ENCODE results near the gene PPP2R2C.

The PPP2R2C gene

DNA sequence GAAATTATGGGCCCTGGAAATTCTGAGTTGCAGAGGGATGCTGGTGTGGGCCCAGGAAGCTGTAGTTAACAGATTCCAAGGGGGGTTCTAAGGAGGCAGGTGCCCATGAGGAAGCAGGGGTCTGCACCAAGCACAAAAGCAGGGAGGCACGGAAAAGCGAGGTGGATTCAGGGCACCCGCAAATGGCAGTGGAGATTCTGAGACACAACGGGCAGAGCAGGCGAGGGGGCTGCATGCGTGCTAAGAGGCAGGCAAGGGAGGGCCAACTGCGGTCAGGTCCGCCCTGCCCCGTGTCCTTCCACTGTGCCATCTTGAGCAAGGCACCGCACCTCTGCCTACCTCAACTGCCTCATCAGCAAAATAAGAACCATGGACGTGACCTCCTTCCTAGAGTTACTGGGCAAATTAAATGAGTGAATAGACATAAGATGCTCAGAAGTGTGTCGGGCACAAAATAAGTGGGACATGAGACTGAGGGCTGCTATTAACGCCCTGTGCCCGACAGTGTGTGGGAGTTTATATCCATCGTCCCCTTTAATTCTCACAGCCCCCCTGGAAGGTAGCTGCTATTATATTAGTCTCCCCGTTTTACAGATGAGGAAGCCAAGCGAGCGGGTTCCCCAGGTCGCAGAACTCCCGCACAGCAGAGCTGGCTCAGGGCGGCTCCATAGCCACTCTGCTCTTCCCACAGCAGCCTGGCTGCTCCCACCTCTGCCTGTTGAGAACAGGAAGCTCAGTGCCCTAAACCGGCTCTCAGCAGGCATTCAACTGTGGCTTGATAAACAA, 67.6 kb downstream of the PPP2R2C start:
- no peak for DNase-seq (ENCODE audit: low read depth)
- TF ChIP-seq CTCF (conservative IDR thresholded peaks at IDR 0.05; ENCODE audit: low read depth, low read length): no peak
- no peak overlapping the region for H3K4me3 ChIP-seq (ENCODE audit: low read depth, low read length)

DNA sequence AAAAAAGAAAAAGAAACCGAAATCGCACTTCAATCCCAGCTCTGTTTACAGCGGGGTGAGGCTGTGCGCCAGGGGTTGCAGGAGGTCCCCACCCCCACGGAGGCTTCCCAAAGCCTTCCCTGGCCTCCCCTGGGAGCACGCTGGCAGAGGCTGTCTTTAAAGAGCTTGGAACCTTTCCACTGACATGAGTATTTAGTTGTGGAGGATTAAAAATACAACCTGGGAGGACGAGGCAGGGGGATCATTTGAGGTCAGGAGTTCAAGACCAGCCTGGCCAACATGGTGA, 69.1 kb downstream of the PPP2R2C start:
- no peak for DNase-seq (ENCODE audit: low read depth)
- no peak for TF ChIP-seq CTCF (conservative IDR thresholded peaks at IDR 0.05; ENCODE audit: low read depth, low read length)
- no peak overlapping the region for H3K4me3 ChIP-seq (ENCODE audit: low read depth, low read length)

- H3K4me3 ChIP-seq (ENCODE audit: low read depth, low read length): no peak overlapping the region
- peak; percentile 29 for DNase-seq (ENCODE audit: low read depth)
- peak; percentile 13 for TF ChIP-seq CTCF (conservative IDR thresholded peaks at IDR 0.05; ENCODE audit: low read depth, low read length)
Observed at GRCh38 chr4:6402566-6403399, 69.6 kb downstream of the PPP2R2C start.

DNA sequence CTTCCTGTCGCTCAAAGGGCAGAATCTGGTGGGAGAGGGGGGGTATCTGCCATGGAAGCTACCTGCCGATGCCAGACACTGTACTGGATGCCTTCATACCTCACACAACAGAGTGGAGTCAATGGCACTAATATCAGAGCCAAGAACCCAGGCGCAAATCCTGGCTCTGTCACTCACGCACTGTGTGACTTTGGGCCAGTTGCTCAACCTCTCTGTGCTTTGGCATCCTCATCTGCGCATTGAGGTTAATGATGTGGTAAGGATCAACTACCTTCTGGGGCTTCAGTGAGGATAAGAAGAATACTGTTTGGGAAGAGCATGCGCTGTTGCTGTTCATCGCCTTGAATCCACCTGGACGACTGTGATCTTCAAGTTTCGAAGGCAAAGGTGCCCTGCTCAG, 70.6 kb downstream of the PPP2R2C start:
- no peak overlapping the region for H3K4me3 ChIP-seq (ENCODE audit: low read depth, low read length)
- DNase-seq (ENCODE audit: low read depth): no peak
- TF ChIP-seq CTCF (conservative IDR thresholded peaks at IDR 0.05; ENCODE audit: low read depth, low read length): no peak

DNA sequence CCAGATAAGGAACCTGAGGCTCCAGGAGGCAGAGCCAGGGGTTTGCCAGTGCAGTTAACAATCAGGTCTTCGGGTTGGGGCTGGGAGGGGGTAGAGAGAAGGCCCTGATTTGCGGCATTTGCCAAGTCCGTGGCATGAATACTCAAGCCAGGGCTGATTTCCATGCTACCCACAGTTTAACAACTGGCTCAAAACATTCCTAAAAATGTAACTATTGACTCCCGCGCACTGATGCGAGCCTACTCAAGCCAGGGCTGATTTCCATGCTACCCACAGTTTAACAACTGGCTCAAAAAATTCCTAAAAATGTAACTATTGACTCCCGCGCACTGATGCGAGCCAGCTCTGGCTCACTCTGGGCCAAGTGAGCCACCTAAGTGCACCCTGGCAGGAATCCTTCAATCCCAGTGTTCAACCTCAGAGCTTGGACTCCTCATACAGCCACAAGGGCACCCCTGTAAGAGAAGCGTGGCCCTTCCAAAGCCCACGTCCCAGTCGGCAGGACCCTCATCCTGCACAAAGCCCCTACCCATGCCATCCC, 75.6 kb downstream of the PPP2R2C start:
- no peak overlapping the region for H3K4me3 ChIP-seq (ENCODE audit: low read depth, low read length)
- no peak for TF ChIP-seq CTCF (conservative IDR thresholded peaks at IDR 0.05; ENCODE audit: low read depth, low read length)
- no peak for DNase-seq (ENCODE audit: low read depth)

DNA sequence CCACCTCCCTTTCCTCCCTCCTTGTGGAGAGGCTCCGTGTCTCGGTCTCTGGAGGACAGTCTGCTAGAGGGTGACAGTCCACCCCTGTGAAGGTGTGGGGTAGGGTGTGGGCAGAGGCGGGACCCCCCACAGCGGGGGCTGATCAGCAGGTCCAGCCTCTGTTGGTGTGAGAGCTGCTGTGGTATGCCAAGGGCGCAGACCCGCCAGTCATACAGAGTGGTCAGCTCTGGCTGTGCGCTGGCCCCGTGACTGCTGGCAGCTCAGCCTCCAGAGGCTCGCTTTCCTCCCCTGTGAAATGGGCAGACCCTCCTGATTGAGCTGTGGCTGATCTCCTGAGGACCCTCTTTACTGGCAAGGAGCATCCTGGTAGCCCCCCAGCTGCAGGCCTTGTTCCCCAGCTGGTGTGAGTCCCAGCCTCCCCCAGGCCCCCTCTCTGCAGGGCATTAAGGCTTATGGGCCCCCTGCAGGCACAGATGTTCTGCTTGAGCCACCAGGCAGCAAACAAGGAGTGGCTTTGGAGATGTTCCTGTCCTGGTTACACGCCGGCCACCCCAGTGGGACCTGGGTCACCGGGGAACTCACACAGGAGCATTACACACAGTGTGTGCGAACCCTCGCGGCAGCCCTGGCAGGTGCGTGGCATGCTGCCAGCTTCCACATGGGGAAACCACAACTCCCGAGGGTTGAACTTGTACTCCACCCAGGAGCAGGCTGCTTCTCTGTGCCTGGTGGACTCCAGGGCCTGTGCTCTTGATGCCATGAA, 76.8 kb downstream of the PPP2R2C start:
- no peak overlapping the region for H3K4me3 ChIP-seq (ENCODE audit: low read depth, low read length)
- no peak for TF ChIP-seq CTCF (conservative IDR thresholded peaks at IDR 0.05; ENCODE audit: low read depth, low read length)
- DNase-seq (ENCODE audit: low read depth): no peak
